ENCODE measurements around the gene GRIK4.

Gene GRIK4

GRCh38 chr11:120819437-120820365 lies 308.2 kb downstream of the GRIK4 start:
- no peaks in the 10 kb centered on the region for H3K36me3 ChIP-seq (ENCODE audit: insufficient read depth, low read length)
- no peak overlapping the region for H3K4me3 ChIP-seq (ENCODE audit: low read length)
- peaks cover 5% of the 10 kb centered on the region for H3K27me3 ChIP-seq (ENCODE audit: control insufficient read depth, insufficient read depth, low read length)
- no peak overlapping the region for H3K4me2 ChIP-seq (ENCODE audit: low read length)
- no peak overlapping the region for H3K9ac ChIP-seq (ENCODE audit: low read depth, low read length)
- no peaks in the 10 kb centered on the region for H3K9me3 ChIP-seq (replicated peaks; ENCODE audit: low read length)
- H3K4me1 ChIP-seq (ENCODE audit: control insufficient read depth, insufficient read depth, low read length), result no peaks in the 10 kb centered on the region

GRCh38 chr11:120823159-120823558 lies 311.6 kb downstream of the GRIK4 start:
- H3K4me3 ChIP-seq (ENCODE audit: low read length), result no peak overlapping the region
- no peaks in the 10 kb centered on the region for H3K9me3 ChIP-seq (replicated peaks; ENCODE audit: low read length)
- no peak overlapping the region for H3K9ac ChIP-seq (ENCODE audit: low read depth, low read length)
- H3K4me1 ChIP-seq (ENCODE audit: control insufficient read depth, insufficient read depth, low read length), result no peaks in the 10 kb centered on the region
- no peaks in the 10 kb centered on the region for H3K36me3 ChIP-seq (ENCODE audit: insufficient read depth, low read length)
- H3K27me3 ChIP-seq (ENCODE audit: control insufficient read depth, insufficient read depth, low read length), result no peaks in the 10 kb centered on the region
- no peak overlapping the region for H3K4me2 ChIP-seq (ENCODE audit: low read length)

- H3K36me3 ChIP-seq (ENCODE audit: insufficient read depth, low read length), result no peaks in the 10 kb centered on the region
- no peak overlapping the region for H3K4me2 ChIP-seq (ENCODE audit: low read length)
- no peaks in the 10 kb centered on the region for H3K9me3 ChIP-seq (replicated peaks; ENCODE audit: low read length)
- no peaks in the 10 kb centered on the region for H3K4me1 ChIP-seq (ENCODE audit: control insufficient read depth, insufficient read depth, low read length)
- H3K27me3 ChIP-seq (ENCODE audit: control insufficient read depth, insufficient read depth, low read length), result no peaks in the 10 kb centered on the region
- H3K9ac ChIP-seq (ENCODE audit: low read depth, low read length), result no peak overlapping the region
- no peak overlapping the region for H3K4me3 ChIP-seq (ENCODE audit: low read length)
These were observed 312.7 kb downstream of the GRIK4 start for GRCh38 chr11:120824242-120824641.

- H3K4me1 ChIP-seq (ENCODE audit: control insufficient read depth, insufficient read depth, low read length), result no peaks in the 10 kb centered on the region
- no peak overlapping the region for H3K4me2 ChIP-seq (ENCODE audit: low read length)
- no peaks in the 10 kb centered on the region for H3K36me3 ChIP-seq (ENCODE audit: insufficient read depth, low read length)
- H3K27me3 ChIP-seq (ENCODE audit: control insufficient read depth, insufficient read depth, low read length), result peaks cover 5% of the 10 kb centered on the region
- no peak overlapping the region for H3K9ac ChIP-seq (ENCODE audit: low read depth, low read length)
- no peaks in the 10 kb centered on the region for H3K9me3 ChIP-seq (replicated peaks; ENCODE audit: low read length)
- no peak overlapping the region for H3K4me3 ChIP-seq (ENCODE audit: low read length)
These were observed 315.6 kb downstream of the GRIK4 start for GRCh38 chr11:120827198-120827597.

- no peak overlapping the region for H3K4me3 ChIP-seq (ENCODE audit: low read length)
These were observed 316.3 kb downstream of the GRIK4 start for GRCh38 chr11:120827820-120828219.

GRCh38 chr11:120828847-120829246 lies 317.3 kb downstream of the GRIK4 start:
- no peaks in the 10 kb centered on the region for H3K36me3 ChIP-seq (ENCODE audit: insufficient read depth, low read length)
- H3K4me1 ChIP-seq (ENCODE audit: control insufficient read depth, insufficient read depth, low read length), result no peaks in the 10 kb centered on the region
- no peak overlapping the region for H3K4me2 ChIP-seq (ENCODE audit: low read length)
- no peaks in the 10 kb centered on the region for H3K9me3 ChIP-seq (replicated peaks; ENCODE audit: low read length)
- no peak overlapping the region for H3K4me3 ChIP-seq (ENCODE audit: low read length)
- peaks cover 5% of the 10 kb centered on the region for H3K27me3 ChIP-seq (ENCODE audit: control insufficient read depth, insufficient read depth, low read length)
- no peak overlapping the region for H3K9ac ChIP-seq (ENCODE audit: low read depth, low read length)

More at GRCh38 chr11:120827820-120828219, 316.3 kb downstream of the GRIK4 start:
- Histone ChIP-seq H3K36me3 (ENCODE audit: insufficient read depth, low read length) (no peaks in the 10 kb centered on the region), H3K4me1 (ENCODE audit: control insufficient read depth, insufficient read depth, low read length) (no peaks in the 10 kb centered on the region), H3K4me2 (ENCODE audit: low read length) (no peak overlapping the region), H3K9ac (ENCODE audit: low read depth, low read length) (no peak overlapping the region), H3K9me3 (replicated peaks; ENCODE audit: low read length) (no peaks in the 10 kb centered on the region), H3K27me3 (ENCODE audit: control insufficient read depth, insufficient read depth, low read length) (peaks cover 5% of the 10 kb centered on the region)

- Histone ChIP-seq H3K27me3 (ENCODE audit: control insufficient read depth, insufficient read depth, low read length) (peaks cover 5% of the 10 kb centered on the region), H3K4me1 (ENCODE audit: control insufficient read depth, insufficient read depth, low read length) (no peaks in the 10 kb centered on the region), H3K4me3 (ENCODE audit: low read length) (no peak overlapping the region), H3K4me2 (ENCODE audit: low read length) (no peak overlapping the region), H3K36me3 (ENCODE audit: insufficient read depth, low read length) (no peaks in the 10 kb centered on the region), H3K9ac (ENCODE audit: low read depth, low read length) (no peak overlapping the region), H3K9me3 (replicated peaks; ENCODE audit: low read length) (no peaks in the 10 kb centered on the region)
These were observed 318.6 kb downstream of the GRIK4 start for GRCh38 chr11:120830085-120830620.

- H3K4me1 ChIP-seq (ENCODE audit: control insufficient read depth, insufficient read depth, low read length), result no peaks in the 10 kb centered on the region
- no peak overlapping the region for H3K9ac ChIP-seq (ENCODE audit: low read depth, low read length)
- H3K4me2 ChIP-seq (ENCODE audit: low read length), result no peak overlapping the region
- H3K27me3 ChIP-seq (ENCODE audit: control insufficient read depth, insufficient read depth, low read length), result peaks cover 9% of the 10 kb centered on the region
- H3K4me3 ChIP-seq (ENCODE audit: low read length), result no peak overlapping the region
- no peaks in the 10 kb centered on the region for H3K9me3 ChIP-seq (replicated peaks; ENCODE audit: low read length)
- H3K36me3 ChIP-seq (ENCODE audit: insufficient read depth, low read length), result no peaks in the 10 kb centered on the region
These were observed 321.1 kb downstream of the GRIK4 start for GRCh38 chr11:120832481-120833238.

GRCh38 chr11:120834686-120835210 lies 323.2 kb downstream of the GRIK4 start:
- peaks cover 9% of the 10 kb centered on the region for H3K27me3 ChIP-seq (ENCODE audit: control insufficient read depth, insufficient read depth, low read length)
- no peaks in the 10 kb centered on the region for H3K36me3 ChIP-seq (ENCODE audit: insufficient read depth, low read length)
- H3K4me2 ChIP-seq (ENCODE audit: low read length), result no peak overlapping the region
- H3K9ac ChIP-seq (ENCODE audit: low read depth, low read length), result no peak overlapping the region
- no peaks in the 10 kb centered on the region for H3K9me3 ChIP-seq (replicated peaks; ENCODE audit: low read length)
- no peak overlapping the region for H3K4me3 ChIP-seq (ENCODE audit: low read length)
- no peaks in the 10 kb centered on the region for H3K4me1 ChIP-seq (ENCODE audit: control insufficient read depth, insufficient read depth, low read length)

GRCh38 chr11:120835601-120836228 lies 324.2 kb downstream of the GRIK4 start:
- Histone ChIP-seq H3K27me3 (ENCODE audit: control insufficient read depth, insufficient read depth, low read length) (peaks cover 4% of the 10 kb centered on the region), H3K4me2 (ENCODE audit: low read length) (no peak overlapping the region), H3K4me3 (ENCODE audit: low read length) (no peak overlapping the region), H3K9me3 (replicated peaks; ENCODE audit: low read length) (no peaks in the 10 kb centered on the region), H3K9ac (ENCODE audit: low read depth, low read length) (no peak overlapping the region), H3K36me3 (ENCODE audit: insufficient read depth, low read length) (no peaks in the 10 kb centered on the region), H3K4me1 (ENCODE audit: control insufficient read depth, insufficient read depth, low read length) (no peaks in the 10 kb centered on the region)

GRCh38 chr11:120837696-120838095 lies 326.1 kb downstream of the GRIK4 start:
- no peak overlapping the region for H3K4me2 ChIP-seq (ENCODE audit: low read length)

More at GRCh38 chr11:120837696-120838095, 326.1 kb downstream of the GRIK4 start:
- no peak overlapping the region for H3K9ac ChIP-seq (ENCODE audit: low read depth, low read length)
- no peak overlapping the region for H3K4me3 ChIP-seq (ENCODE audit: low read length)
- H3K36me3 ChIP-seq (ENCODE audit: insufficient read depth, low read length), result no peaks in the 10 kb centered on the region
- H3K4me1 ChIP-seq (ENCODE audit: control insufficient read depth, insufficient read depth, low read length), result no peaks in the 10 kb centered on the region
- peaks cover 4% of the 10 kb centered on the region for H3K27me3 ChIP-seq (ENCODE audit: control insufficient read depth, insufficient read depth, low read length)
- H3K9me3 ChIP-seq (replicated peaks; ENCODE audit: low read length), result no peaks in the 10 kb centered on the region
